Activated CD8-positive, alpha-beta memory T cell treated with anti-CD3 and anti-CD28 coated beads for 1 hour (primary cell): ENCODE measurements around the gene INTS14.

Experiments
- DNase-seq, 2 donors: peaks; one replicate each; pipeline ENCODE4 v3.0.0-alpha.2; 2020; ENCODE audit warnings: low read depth in 1 of 2; ENCODE audit errors: extremely low read depth in 1 of 2

INTS14 gene

DNA sequence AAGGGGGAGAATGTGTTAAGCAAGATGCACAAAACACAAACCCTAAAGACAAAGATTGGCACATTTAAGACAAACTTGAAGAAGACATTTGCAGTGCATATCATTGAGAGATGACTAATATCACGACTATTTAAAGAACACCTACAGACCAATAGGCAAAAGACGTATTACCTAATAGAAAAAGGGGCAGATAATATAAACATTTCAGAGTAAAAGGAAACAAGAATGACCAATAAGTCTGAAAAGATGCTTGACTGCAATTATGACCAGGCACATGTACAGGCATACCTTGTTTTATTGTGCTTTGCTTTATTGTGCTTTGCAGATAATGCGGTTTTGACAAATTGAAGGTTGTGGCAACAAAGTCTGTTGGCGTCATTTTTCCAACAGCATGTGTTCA lies 75.7 kb downstream of the INTS14 start:
- DNase-seq = no peak

GRCh38 chr15:65533057-65533756 lies 77.7 kb downstream of the INTS14 start:
- DNase-seq = no peak

- DNase-seq = no peak
Observed at GRCh38 chr15:65532738-65533051, 78.2 kb downstream of the INTS14 start.

DNA sequence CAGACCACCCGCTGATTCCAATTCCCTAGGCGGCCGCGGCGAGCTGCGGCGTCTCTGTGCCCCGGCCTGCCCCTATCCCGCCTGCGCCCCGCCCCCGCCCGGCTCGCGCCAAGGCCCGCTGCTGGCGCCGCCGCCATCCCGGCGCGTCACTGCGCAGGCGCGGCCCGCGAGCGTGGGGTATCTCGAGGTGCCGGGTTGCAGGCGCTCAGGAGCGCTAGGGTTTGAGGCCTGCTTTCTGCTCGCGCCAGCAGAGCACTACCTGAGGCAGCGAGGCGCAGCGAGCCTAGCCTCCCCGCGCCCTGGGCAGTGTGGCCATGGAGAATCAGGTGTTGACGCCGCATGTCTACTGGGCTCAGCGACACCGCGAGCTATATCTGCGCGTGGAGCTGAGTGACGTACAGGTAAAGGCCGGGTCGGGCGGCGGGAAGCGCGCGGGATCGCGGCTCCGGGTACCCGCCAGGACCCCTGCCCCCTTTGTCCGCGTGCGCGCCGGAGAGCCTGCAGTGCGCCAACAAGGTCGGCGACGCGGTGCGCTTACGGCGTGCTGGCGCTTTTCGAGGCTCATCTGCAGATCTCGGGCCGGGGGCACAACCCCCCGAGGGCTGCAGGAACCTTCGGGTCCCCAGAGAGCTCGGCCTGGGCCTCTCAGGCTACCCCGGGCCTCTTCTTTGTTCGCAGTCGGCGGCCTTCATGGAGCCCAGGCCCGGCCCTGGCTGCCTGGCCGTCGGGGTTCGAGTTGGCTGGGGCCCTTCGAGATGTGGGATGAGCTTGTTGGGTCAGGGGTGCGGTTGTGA lies 80.4 kb downstream of the INTS14 start, which contains the start of gene HACD3:
Gene HACD3 (plus strand): TSS at position 146 of the 794 bp plus-strand sequence. CDS start 169 bp downstream, at position 315.
- DNase-seq = peak; percentile 55 to 87

DNA sequence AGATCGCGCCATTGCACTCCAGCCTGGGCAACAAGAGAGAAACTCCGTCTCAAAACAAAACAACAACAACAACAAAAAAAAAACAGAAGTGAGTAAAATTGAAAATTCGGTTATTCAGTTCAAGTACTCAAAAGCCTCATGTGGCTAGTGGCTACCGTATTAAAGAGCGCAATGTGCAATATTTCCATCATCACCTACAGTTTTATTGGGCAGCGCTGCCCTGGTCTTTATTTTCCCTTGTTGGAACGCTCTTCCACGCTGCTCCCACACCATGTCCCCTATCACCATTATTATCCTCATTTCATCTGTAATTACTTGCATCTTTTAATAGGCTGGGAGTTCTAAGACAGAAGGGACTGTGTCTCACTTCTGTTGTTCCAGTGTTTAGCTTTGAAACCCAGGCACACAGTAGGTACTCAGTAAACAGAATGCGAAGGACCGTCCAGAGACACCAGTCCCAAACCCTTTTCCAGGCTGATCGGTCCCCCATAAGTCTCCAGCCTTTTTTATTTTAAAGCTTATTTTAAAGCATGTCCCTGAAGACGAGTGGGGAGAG lies 81.1 kb downstream of the INTS14 start:
- DNase-seq = no peak
